Measurements from ENCODE around the gene SAC3D1. TPM values are rescaled to one million over a fixed set of nuclear protein-coding genes. Genes with fewer than 3 reads are reported as not detected.
A peak's percentile ranks its signal among the peaks of the same experiment; 100 is the strongest.
"Not testable (repeated sequence)": the region's sequence is repeated elsewhere in the genome, so short reads cannot be mapped to it uniquely, and the experiment has no call there.

Gene SAC3D1
- total RNA-seq, 2 experiments from 2014 or later: 14.0 to 14.5 TPM

- TF ChIP-seq CTCF (IDR thresholded peaks at IDR 0.05): no peak
- CTCF ChIA-PET: interaction anchor here (0.7 to 2.5 kb wide), 3 partner anchors 9 to 11 kb away, joined by 3 to 11 read pairs (median 3); partner anchors contain the start of gene ARL2
- no peak overlapping the region for H3K27ac Mint-ChIP-seq
- no peak overlapping the region for H3K4me3 Mint-ChIP-seq
- H3K36me3 Mint-ChIP-seq (ENCODE audit: low read depth): no peaks in the 10 kb centered on the region
- DNase-seq (no peak), ATAC-seq (no peak)
- peaks cover 7% of the 10 kb centered on the region for H3K4me1 Mint-ChIP-seq (ENCODE audit: low read depth)
- POLR2A ChIA-PET: no interaction called here
- intact Hi-C loops (cut with micrococcal nuclease): no loop called here
- no peaks in the 10 kb centered on the region for H3K9me3 Mint-ChIP-seq
- H3K27me3 Mint-ChIP-seq: no peaks in the 10 kb centered on the region
Measured at GRCh38 chr11:65003282-65003681, 37.7 kb upstream of the SAC3D1 start.

- H3K4me3 Mint-ChIP-seq; DNase-seq; H3K4me1 Mint-ChIP-seq (ENCODE audit: low read depth); intact Hi-C loops (cut with micrococcal nuclease); H3K36me3 Mint-ChIP-seq (ENCODE audit: low read depth); POLR2A ChIA-PET; ATAC-seq; H3K27ac Mint-ChIP-seq; H3K27me3 Mint-ChIP-seq; H3K9me3 Mint-ChIP-seq: not testable (repeated sequence)
- CTCF ChIA-PET: interaction anchor here (1.4 kb wide), 1 partner anchor 11 kb away, joined by 3 read pairs; no protein-coding TSS in a partner anchor
Measured at GRCh38 chr11:65003968-65004367, 37.0 kb upstream of the SAC3D1 start.

DNA sequence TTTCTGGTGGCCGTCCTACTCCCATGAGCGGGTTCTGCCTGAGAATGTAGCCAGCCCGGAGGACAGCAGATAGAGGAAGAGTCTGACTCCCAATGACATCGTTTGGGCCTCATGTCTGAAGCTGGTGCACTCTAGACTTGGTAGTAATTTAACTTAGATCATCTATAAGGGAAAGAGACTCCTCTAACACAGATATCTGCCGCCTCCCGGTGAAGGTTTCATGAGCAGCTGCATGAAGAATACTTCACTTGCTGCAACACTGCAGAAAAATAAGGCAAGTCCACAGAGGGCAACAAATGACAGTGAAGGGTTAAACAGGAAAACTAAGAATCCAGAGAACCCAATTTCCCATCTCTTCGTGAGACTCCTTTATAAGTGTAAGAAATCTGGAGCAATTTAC, 33.0 kb upstream of the SAC3D1 start:
- ChIA-PET POLR2A (interaction anchor here (1.6 kb wide), 1 partner anchor 109 kb away, joined by 4 read pairs; the partner anchor contains the start of gene ZNHIT2), CTCF (no interaction called here)
- Mint-ChIP-seq H3K27me3 (no peaks in the 10 kb centered on the region), H3K4me3 (no peak overlapping the region), H3K36me3 (ENCODE audit: low read depth) (no peaks in the 10 kb centered on the region), H3K4me1 (ENCODE audit: low read depth) (peaks cover 1% of the 10 kb centered on the region), H3K27ac (no peak overlapping the region), H3K9me3 (no peaks in the 10 kb centered on the region)
- DNase-seq (no peak), ATAC-seq (no peak)
- intact Hi-C loops (cut with micrococcal nuclease): no loop called here
- TF ChIP-seq CTCF (IDR thresholded peaks at IDR 0.05): no peak

DNA sequence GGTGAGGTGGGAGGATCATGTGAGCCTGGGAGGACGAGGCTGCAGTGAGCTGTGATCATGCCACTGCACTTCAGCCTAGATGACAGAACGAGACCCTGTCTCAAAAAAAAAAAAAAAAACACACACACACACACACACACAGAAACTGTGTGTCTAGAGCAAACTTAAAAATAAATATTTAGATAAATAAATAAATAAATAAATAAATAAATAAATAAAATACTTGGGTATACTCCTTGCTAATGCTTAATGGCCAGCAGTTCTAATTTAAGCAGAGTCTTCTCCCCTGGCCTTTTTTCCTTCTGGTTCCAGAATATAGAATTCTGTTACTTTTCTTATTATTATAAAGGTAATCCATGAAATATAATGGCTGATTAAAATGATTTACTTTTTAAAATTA, 32.1 kb upstream of the SAC3D1 start:
- Mint-ChIP-seq H3K36me3 (ENCODE audit: low read depth) (no peaks in the 10 kb centered on the region), H3K27ac (no peak overlapping the region), H3K4me1 (ENCODE audit: low read depth) (peaks cover 5% of the 10 kb centered on the region), H3K9me3 (no peaks in the 10 kb centered on the region), H3K4me3 (no peak overlapping the region), H3K27me3 (no peaks in the 10 kb centered on the region)
- ATAC-seq (no peak), DNase-seq (no peak)
- no peak for TF ChIP-seq CTCF (IDR thresholded peaks at IDR 0.05)
- ChIA-PET POLR2A (interaction anchor here (1.6 kb wide), 1 partner anchor 108 kb away, joined by 4 read pairs; the partner anchor contains the start of gene ZNHIT2), CTCF (interaction anchor here (1.4 kb wide), 1 partner anchor 109 kb away, joined by 3 read pairs; the partner anchor contains the start of gene ZNHIT2)
- intact Hi-C loops (cut with micrococcal nuclease): no loop called here

GRCh38 chr11:65013130-65013887, 27.7 kb upstream of the SAC3D1 start:
- DNase-seq: peak; percentile 97
- Mint-ChIP-seq H3K4me1 (ENCODE audit: low read depth) (peaks cover 23% of the 10 kb centered on the region), H3K27ac (peak overlapping the region; percentile 99), H3K27me3 (no peaks in the 10 kb centered on the region), H3K4me3 (peak overlapping the region; percentile 79), H3K9me3 (no peaks in the 10 kb centered on the region), H3K36me3 (ENCODE audit: low read depth) (peaks cover 20% of the 10 kb centered on the region)
- ChIA-PET CTCF (interaction anchor here (0.7 to 6.7 kb wide), 40 partner anchors 8 to 235 kb away, joined by 3 to 45 read pairs (median 4); partner anchors contain the start of genes CDC42BPG, CDCA5, FAU and MAJIN), POLR2A (interaction anchor here (0.6 to 4.5 kb wide), 12 partner anchors 13 to 408 kb away, joined by 3 to 38 read pairs (median 4); partner anchors contain the start of genes PPP2R5B, SAC3D1, SNX15 and ZNHIT2)
- intact Hi-C loops (cut with micrococcal nuclease): loop anchor here (10.0 kb wide), 2 partner anchors 101 to 169 kb away; partner anchors contain the start of genes CDC42BPG, TM7SF2 and ZNHIT2
- TF ChIP-seq CTCF (IDR thresholded peaks at IDR 0.05): no peak
- ATAC-seq: peak; percentile 90
